ENCODE results near the gene KRTAP3-3. TPM values are rescaled to one million over a fixed set of nuclear protein-coding genes. Genes with fewer than 3 reads are reported as not detected.

Gene KRTAP3-3
- total RNA-seq, 3 donors from 2014 or later, result not detected

- DNase-seq (ENCODE audit: low spot score in 2 of 2), result no peak
- intact Hi-C loops (cut with DNase I; ENCODE audit: low total_unique reads), result no loop called here
- peaks cover 0 to 10% of the 10 kb centered on the region in 2 donors for H3K4me1 ChIP-seq
- no peak for TF ChIP-seq CTCF (IDR thresholded peaks at IDR 0.05)
- no peak for TF ChIP-seq POLR2AphosphoS5 (IDR thresholded peaks at IDR 0.05)
- TF ChIP-seq POLR2A (IDR thresholded peaks at IDR 0.05), result no peak
- no peak overlapping the region for H3K27ac ChIP-seq
- no peak overlapping the region for H3K4me3 ChIP-seq
- no peaks in the 10 kb centered on the region for H3K36me3 ChIP-seq
- H3K9me3 ChIP-seq, result no peaks in the 10 kb centered on the region
- no peaks in the 10 kb centered on the region for H3K27me3 ChIP-seq
Observed at GRCh38 chr17:40962059-40962561, 31.9 kb downstream of the KRTAP3-3 start.

DNA sequence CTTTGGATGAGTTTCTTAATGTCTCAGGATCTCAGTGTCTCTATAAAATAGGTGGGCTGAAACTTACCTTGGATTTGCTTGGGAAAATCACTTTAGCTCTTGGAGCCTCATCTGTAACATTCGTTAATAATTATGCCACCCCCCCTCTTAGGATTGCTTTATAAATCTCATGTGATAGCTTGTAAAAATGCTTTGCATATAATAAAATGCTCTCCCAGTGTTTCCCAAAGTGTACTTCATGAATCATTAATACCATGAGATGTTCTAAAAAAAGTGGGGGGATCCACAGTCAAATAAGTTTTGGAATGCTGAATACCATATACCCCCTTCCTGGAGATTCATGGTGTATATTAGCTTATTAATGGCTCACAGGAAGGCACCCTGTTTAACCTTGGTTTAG lies 32.4 kb downstream of the KRTAP3-3 start:
- no peak for DNase-seq (ENCODE audit: low spot score in 2 of 2)
- Histone ChIP-seq H3K27ac (no peak overlapping the region), H3K27me3 (no peaks in the 10 kb centered on the region), H3K4me3 (no peak overlapping the region), H3K4me1 (peaks cover 0 to 14% of the 10 kb centered on the region in 2 donors), H3K9me3 (no peaks in the 10 kb centered on the region), H3K36me3 (no peaks in the 10 kb centered on the region)
- TF ChIP-seq POLR2AphosphoS5 (IDR thresholded peaks at IDR 0.05) (no peak), POLR2A (IDR thresholded peaks at IDR 0.05) (no peak), CTCF (IDR thresholded peaks at IDR 0.05) (no peak)
- intact Hi-C loops (cut with DNase I; ENCODE audit: low total_unique reads), result no loop called here

- DNase-seq (ENCODE audit: low spot score in 2 of 2), result no peak
- H3K4me1 ChIP-seq, result peaks cover 0 to 18% of the 10 kb centered on the region in 2 donors
- no peak overlapping the region for H3K4me3 ChIP-seq
- TF ChIP-seq POLR2A (IDR thresholded peaks at IDR 0.05), result no peak
- no peak for TF ChIP-seq POLR2AphosphoS5 (IDR thresholded peaks at IDR 0.05)
- no peak for TF ChIP-seq CTCF (IDR thresholded peaks at IDR 0.05)
- H3K27ac ChIP-seq, result peak overlapping the region in 1 of 2 donors; percentile 57
- no peaks in the 10 kb centered on the region for H3K36me3 ChIP-seq
- no peaks in the 10 kb centered on the region for H3K9me3 ChIP-seq
- no peaks in the 10 kb centered on the region for H3K27me3 ChIP-seq
- intact Hi-C loops (cut with DNase I; ENCODE audit: low total_unique reads), result no loop called here
Observed at GRCh38 chr17:40960144-40960543, 33.8 kb downstream of the KRTAP3-3 start.

- Histone ChIP-seq H3K27me3 (no peaks in the 10 kb centered on the region), H3K4me1 (peaks cover 0 to 18% of the 10 kb centered on the region in 2 donors), H3K4me3 (no peak overlapping the region), H3K27ac (peak overlapping the region; percentile 67 to 68), H3K9me3 (no peaks in the 10 kb centered on the region), H3K36me3 (no peaks in the 10 kb centered on the region)
- intact Hi-C loops (cut with DNase I; ENCODE audit: low total_unique reads), result no loop called here
- DNase-seq (ENCODE audit: low spot score in 2 of 2), result peak in 1 of 2 donors; percentile 58
- TF ChIP-seq POLR2AphosphoS5 (IDR thresholded peaks at IDR 0.05), result peak in 1 of 3 donors; percentile 48
- TF ChIP-seq POLR2A (IDR thresholded peaks at IDR 0.05), result no peak
Observed at GRCh38 chr17:40958086-40958953, 35.6 kb downstream of the KRTAP3-3 start.

GRCh38 chr17:40956401-40957254 lies 37.3 kb downstream of the KRTAP3-3 start:
- no peak for DNase-seq (ENCODE audit: low spot score in 2 of 2)
- TF ChIP-seq POLR2AphosphoS5 (IDR thresholded peaks at IDR 0.05) (no peak), CTCF (IDR thresholded peaks at IDR 0.05) (no peak), POLR2A (IDR thresholded peaks at IDR 0.05) (no peak)

More at GRCh38 chr17:40956401-40957254, 37.3 kb downstream of the KRTAP3-3 start:
- no peaks in the 10 kb centered on the region for H3K9me3 ChIP-seq
- intact Hi-C loops (cut with DNase I; ENCODE audit: low total_unique reads), result no loop called here
- H3K27me3 ChIP-seq, result no peaks in the 10 kb centered on the region
- peak overlapping the region; percentile 67 to 68 for H3K27ac ChIP-seq
- H3K36me3 ChIP-seq, result no peaks in the 10 kb centered on the region
- peaks cover 0 to 18% of the 10 kb centered on the region in 2 donors for H3K4me1 ChIP-seq
- H3K4me3 ChIP-seq, result no peak overlapping the region

All from breast epithelium (tissue), 4 donors.